HepG2 (cell line): ENCODE results near the gene LOXL3. TPM values are rescaled to one million over a fixed set of nuclear protein-coding genes. Genes with fewer than 3 reads are reported as not detected.

ENCODE experiments used
- CBFB ChIP-seq: sonication (generic); formaldehyde crosslinking; IDR thresholded peaks from 2 replicates; pipeline ENCODE4 v1.4.0; 2020; ENCODE audit warnings: missing genetic modification reagents
- GABPA ChIP-seq, 2 experiments: IDR thresholded peaks; 2 replicates each; pipeline ENCODE4 v1.6.1; 2011 to 2016; ENCODE audit warnings: low read depth in 2 of 2, low read length in 1 of 2, missing biosample characterization in 1 of 2, missing genetic modification characterization in 1 of 2
- LCORL ChIP-seq, 2 experiments: fragments of 450-650 bp in 1 of 2; sonication (generic) in 1 of 2; formaldehyde crosslinking in 1 of 2; IDR thresholded peaks; 2 replicates each; pipeline versions ENCODE4 v1.5.0 to v1.6.1; 2017 to 2020; ENCODE audit warnings: antibody characterized with exemption in 1 of 2, missing genetic modification reagents in 1 of 2
- MXD4 ChIP-seq: IDR thresholded peaks from 2 replicates; pipeline ENCODE4 v1.6.1; 2016; ENCODE audit warnings: mild to moderate bottlenecking, missing biosample characterization, missing genetic modification reagents
- SMYD3 ChIP-seq: sonication (generic); formaldehyde crosslinking; IDR thresholded peaks from 2 replicates; pipeline ENCODE4 v1.8.1; 2023; ENCODE audit warnings: mild to moderate bottlenecking, missing genetic modification reagents
- TARDBP ChIP-seq: sonication (generic); formaldehyde crosslinking; IDR thresholded peaks from 2 replicates; pipeline ENCODE4 v1.8.0; 2022; ENCODE audit warnings: mild to moderate bottlenecking, missing genetic modification reagents
- TCF7L2 ChIP-seq: IDR thresholded peaks from 2 replicates; pipeline ENCODE4 v1.6.1; 2011; ENCODE audit warnings: mild to moderate bottlenecking, low read depth, low read length, moderate library complexity
- YY1 ChIP-seq: IDR thresholded peaks from 2 replicates; pipeline ENCODE4 v1.6.1; 2011; ENCODE audit warnings: low read length, low read depth, moderate library complexity, mild to moderate bottlenecking; ENCODE audit not compliant: insufficient read depth, insufficient replicate concordance
- ZNF253 ChIP-seq: sonication (generic); formaldehyde crosslinking; IDR thresholded peaks from 2 replicates; pipeline ENCODE4 v1.8.0; 2022; ENCODE audit warnings: mild to moderate bottlenecking, missing genetic modification reagents, borderline replicate concordance
- ZNF530 ChIP-seq: sonication (generic); formaldehyde crosslinking; IDR thresholded peaks from 2 replicates; pipeline ENCODE4 v1.5.0; 2020; ENCODE audit warnings: low read depth, mild to moderate bottlenecking, missing genetic modification reagents
- polyA plus RNA-seq, 8 experiments: library from polyadenylated mRNA; depleted of rRNA in 3 of 8; stranded (reverse) in 7 of 8; unstranded in 1 of 8; fragments of >200 nt; fragmentation: Illumina TruSeq in 4 of 8; extraction: Trizol in 4 of 8; gene quantifications; 2 replicates each; pipeline versions ENCODE4 v1.2.1 to v1.2.3, GENCODE V29; 2011 to 2016; ENCODE audit warnings: low read depth in 4 of 8, missing spikeins in 1 of 8, mixed read lengths in 1 of 8; ENCODE audit not compliant: insufficient read depth in 1 of 8
- total RNA-seq, 5 experiments: library from RNA; depleted of rRNA; stranded (reverse); fragments of >200 nt; fragmentation: Illumina TruSeq; extraction: Trizol; gene quantifications; 2 replicates each; pipeline ENCODE4 v1.2.3, GENCODE V29; 2016; ENCODE audit warnings: low read depth in 1 of 5
- TF ChIP-seq, protein P1 (sequence below): sonication (generic); formaldehyde crosslinking; IDR thresholded peaks from 2 replicates; pipeline ENCODE4 v1.4.0; 2020; ENCODE audit warnings: mild to moderate bottlenecking, missing genetic modification reagents
- TF ChIP-seq, protein P2 (sequence below): sonication (generic); formaldehyde crosslinking; IDR thresholded peaks from 2 replicates; pipeline ENCODE4 v1.4.0; 2020; ENCODE audit warnings: missing genetic modification reagents, borderline replicate concordance
- TF ChIP-seq, protein P3 (sequence below): sonication (generic); formaldehyde crosslinking; conservative IDR thresholded peaks from 2 replicates; pipeline ENCODE4 v1.5.0; 2020; ENCODE audit warnings: missing genetic modification reagents

LOXL3 gene
- total and polyA plus RNA-seq, 2 of the 13 experiments (the other 11 are each of a cell fraction or from before 2014, with no cell fraction given): 0.55 to 6.5 TPM

DNA sequence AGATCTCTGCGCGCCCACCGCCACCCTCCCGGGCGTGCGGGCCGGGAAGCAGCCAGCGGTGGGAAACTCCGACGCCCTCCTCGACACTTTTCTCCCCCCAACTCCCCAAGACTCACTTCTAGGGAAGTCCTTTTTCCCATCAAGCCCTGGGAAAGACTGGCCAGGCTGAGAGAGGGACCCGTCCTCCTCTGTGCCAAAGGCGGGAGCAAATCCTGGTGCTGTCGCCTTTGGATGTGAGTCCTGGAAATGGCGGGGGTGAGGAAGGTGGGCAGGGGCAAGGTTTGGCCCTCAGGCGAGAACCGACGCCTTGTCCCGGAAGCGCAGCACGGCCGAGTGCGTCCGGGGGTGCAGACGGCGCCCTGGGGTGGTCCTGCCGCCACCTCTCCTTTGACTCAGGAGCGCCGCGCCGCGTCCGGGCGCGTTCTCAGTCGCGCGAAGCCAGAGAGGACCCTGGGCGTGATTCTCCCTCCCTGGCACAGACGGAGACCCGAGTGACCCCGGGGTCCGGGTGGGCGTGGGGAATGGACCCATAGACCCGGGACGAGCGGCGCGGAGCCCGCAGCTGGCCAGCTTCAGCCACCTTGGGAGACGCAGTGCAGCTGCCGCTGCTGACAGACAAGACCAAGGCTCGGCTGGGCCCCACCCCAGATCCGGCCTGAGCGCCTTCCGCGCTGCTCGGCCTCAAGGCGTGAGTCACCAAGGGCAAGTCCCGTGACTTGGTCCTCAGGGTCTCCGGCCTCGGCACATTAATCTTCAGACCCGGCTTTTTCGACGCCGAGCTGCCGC is 50.8 kb downstream of the LOXL3 start (continued):
- TF ChIP-seq, protein P1, sequence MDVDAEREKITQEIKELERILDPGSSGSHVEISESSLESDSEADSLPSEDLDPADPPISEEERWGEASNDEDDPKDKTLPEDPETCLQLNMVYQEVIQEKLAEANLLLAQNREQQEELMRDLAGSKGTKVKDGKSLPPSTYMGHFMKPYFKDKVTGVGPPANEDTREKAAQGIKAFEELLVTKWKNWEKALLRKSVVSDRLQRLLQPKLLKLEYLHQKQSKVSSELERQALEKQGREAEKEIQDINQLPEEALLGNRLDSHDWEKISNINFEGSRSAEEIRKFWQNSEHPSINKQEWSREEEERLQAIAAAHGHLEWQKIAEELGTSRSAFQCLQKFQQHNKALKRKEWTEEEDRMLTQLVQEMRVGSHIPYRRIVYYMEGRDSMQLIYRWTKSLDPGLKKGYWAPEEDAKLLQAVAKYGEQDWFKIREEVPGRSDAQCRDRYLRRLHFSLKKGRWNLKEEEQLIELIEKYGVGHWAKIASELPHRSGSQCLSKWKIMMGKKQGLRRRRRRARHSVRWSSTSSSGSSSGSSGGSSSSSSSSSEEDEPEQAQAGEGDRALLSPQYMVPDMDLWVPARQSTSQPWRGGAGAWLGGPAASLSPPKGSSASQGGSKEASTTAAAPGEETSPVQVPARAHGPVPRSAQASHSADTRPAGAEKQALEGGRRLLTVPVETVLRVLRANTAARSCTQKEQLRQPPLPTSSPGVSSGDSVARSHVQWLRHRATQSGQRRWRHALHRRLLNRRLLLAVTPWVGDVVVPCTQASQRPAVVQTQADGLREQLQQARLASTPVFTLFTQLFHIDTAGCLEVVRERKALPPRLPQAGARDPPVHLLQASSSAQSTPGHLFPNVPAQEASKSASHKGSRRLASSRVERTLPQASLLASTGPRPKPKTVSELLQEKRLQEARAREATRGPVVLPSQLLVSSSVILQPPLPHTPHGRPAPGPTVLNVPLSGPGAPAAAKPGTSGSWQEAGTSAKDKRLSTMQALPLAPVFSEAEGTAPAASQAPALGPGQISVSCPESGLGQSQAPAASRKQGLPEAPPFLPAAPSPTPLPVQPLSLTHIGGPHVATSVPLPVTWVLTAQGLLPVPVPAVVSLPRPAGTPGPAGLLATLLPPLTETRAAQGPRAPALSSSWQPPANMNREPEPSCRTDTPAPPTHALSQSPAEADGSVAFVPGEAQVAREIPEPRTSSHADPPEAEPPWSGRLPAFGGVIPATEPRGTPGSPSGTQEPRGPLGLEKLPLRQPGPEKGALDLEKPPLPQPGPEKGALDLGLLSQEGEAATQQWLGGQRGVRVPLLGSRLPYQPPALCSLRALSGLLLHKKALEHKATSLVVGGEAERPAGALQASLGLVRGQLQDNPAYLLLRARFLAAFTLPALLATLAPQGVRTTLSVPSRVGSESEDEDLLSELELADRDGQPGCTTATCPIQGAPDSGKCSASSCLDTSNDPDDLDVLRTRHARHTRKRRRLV (CRISPR knock-in tag): no peak
- TF ChIP-seq GABPA (IDR thresholded peaks at IDR 0.05; ENCODE audit: low read depth, low read length): no peak
- no peak; the same call in 1 of the 2 replicates for TF ChIP-seq GABPA (CRISPR knock-in tag; IDR thresholded peaks at IDR 0.05; ENCODE audit: low read depth)
- no peak; the same call in 1 of the 2 replicates for TF ChIP-seq MXD4
- TF ChIP-seq SMYD3: peak; percentile 88
- no peak for TF ChIP-seq LCORL (IDR thresholded peaks at IDR 0.05)
- peak; percentile 72; the same call in 1 of the 2 replicates for TF ChIP-seq LCORL (CRISPR knock-in tag; IDR thresholded peaks at IDR 0.05)
- TF ChIP-seq TARDBP (CRISPR knock-in tag): peak; percentile 78
- TF ChIP-seq ZNF253 (CRISPR knock-in tag): peak; percentile 18; the same call in 1 of the 2 replicates
- TF ChIP-seq, protein P2, sequence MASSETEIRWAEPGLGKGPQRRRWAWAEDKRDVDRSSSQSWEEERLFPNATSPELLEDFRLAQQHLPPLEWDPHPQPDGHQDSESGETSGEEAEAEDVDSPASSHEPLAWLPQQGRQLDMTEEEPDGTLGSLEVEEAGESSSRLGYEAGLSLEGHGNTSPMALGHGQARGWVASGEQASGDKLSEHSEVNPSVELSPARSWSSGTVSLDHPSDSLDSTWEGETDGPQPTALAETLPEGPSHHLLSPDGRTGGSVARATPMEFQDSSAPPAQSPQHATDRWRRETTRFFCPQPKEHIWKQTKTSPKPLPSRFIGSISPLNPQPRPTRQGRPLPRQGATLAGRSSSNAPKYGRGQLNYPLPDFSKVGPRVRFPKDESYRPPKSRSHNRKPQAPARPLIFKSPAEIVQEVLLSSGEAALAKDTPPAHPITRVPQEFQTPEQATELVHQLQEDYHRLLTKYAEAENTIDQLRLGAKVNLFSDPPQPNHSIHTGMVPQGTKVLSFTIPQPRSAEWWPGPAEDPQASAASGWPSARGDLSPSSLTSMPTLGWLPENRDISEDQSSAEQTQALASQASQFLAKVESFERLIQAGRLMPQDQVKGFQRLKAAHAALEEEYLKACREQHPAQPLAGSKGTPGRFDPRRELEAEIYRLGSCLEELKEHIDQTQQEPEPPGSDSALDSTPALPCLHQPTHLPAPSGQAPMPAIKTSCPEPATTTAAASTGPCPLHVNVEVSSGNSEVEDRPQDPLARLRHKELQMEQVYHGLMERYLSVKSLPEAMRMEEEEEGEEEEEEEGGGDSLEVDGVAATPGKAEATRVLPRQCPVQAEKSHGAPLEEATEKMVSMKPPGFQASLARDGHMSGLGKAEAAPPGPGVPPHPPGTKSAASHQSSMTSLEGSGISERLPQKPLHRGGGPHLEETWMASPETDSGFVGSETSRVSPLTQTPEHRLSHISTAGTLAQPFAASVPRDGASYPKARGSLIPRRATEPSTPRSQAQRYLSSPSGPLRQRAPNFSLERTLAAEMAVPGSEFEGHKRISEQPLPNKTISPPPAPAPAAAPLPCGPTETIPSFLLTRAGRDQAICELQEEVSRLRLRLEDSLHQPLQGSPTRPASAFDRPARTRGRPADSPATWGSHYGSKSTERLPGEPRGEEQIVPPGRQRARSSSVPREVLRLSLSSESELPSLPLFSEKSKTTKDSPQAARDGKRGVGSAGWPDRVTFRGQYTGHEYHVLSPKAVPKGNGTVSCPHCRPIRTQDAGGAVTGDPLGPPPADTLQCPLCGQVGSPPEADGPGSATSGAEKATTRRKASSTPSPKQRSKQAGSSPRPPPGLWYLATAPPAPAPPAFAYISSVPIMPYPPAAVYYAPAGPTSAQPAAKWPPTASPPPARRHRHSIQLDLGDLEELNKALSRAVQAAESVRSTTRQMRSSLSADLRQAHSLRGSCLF (CRISPR knock-in tag): no peak; the same call in 1 of the 2 replicates
- no peak for TF ChIP-seq ZNF530 (CRISPR knock-in tag)
- peak; percentile 57; the same call in 1 of the 2 replicates for TF ChIP-seq CBFB (CRISPR knock-in tag)
- no peak for TF ChIP-seq TCF7L2
- TF ChIP-seq, protein P3, sequence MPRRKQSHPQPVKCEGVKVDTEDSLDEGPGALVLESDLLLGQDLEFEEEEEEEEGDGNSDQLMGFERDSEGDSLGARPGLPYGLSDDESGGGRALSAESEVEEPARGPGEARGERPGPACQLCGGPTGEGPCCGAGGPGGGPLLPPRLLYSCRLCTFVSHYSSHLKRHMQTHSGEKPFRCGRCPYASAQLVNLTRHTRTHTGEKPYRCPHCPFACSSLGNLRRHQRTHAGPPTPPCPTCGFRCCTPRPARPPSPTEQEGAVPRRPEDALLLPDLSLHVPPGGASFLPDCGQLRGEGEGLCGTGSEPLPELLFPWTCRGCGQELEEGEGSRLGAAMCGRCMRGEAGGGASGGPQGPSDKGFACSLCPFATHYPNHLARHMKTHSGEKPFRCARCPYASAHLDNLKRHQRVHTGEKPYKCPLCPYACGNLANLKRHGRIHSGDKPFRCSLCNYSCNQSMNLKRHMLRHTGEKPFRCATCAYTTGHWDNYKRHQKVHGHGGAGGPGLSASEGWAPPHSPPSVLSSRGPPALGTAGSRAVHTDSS (CRISPR knock-in tag): no peak
- peak; percentile 85 for TF ChIP-seq YY1
